H1 (cell line): ENCODE data around the gene P3H3. TPM values are rescaled to one million over a fixed set of nuclear protein-coding genes. Genes with fewer than 3 reads are reported as not detected.

Source experiments
- BCL11A ChIP-seq, 2 experiments: IDR thresholded peaks; one replicate each; pipeline ENCODE4 v1.6.1; 2011; ENCODE audit warnings: low read depth in 2 of 2, low read length in 2 of 2, mild to moderate bottlenecking in 2 of 2
- BRCA1 ChIP-seq: IDR thresholded peaks from 2 replicates; pipeline ENCODE4 v1.6.1; 2012; ENCODE audit warnings: low read depth, low read length, improper control_type of control experiment
- CBX8 ChIP-seq: fragments of 300-800, 300-1000 bp; sonication (generic); IDR thresholded peaks from 2 replicates; pipeline ENCODE4 v1.7.1; 2016; ENCODE audit warnings: low read depth, low read length, borderline replicate concordance
- CHD1 ChIP-seq: IDR thresholded peaks from 2 replicates; pipeline ENCODE4 v1.6.1; 2012; ENCODE audit warnings: low read depth, low read length, improper control_type of control experiment
- EGR1 ChIP-seq: IDR thresholded peaks from 2 replicates; pipeline ENCODE4 v1.6.1; 2011; ENCODE audit warnings: low read depth, low read length, borderline replicate concordance
- EP300 ChIP-seq, 2 experiments: IDR thresholded peaks; 1 replicate in 1 of 2; 2 replicates in 1 of 2; pipeline ENCODE4 v1.6.1; 2011 to 2012; ENCODE audit warnings: low read depth in 2 of 2, low read length in 2 of 2, mild to moderate bottlenecking in 2 of 2, borderline replicate concordance in 1 of 2, inconsistent platforms in 1 of 2, moderate library complexity in 1 of 2
- EZH2 ChIP-seq: fragments of 200-600 bp; sonication (generic); IDR thresholded peaks from 2 replicates; pipeline ENCODE4 v1.7.1; 2012; ENCODE audit warnings: low read depth, mild to moderate bottlenecking, moderate library complexity, low read length, inconsistent platforms; ENCODE audit not compliant: severe bottlenecking
- FOSL1 ChIP-seq: IDR thresholded peaks from 2 replicates; pipeline ENCODE4 v1.6.1; 2011; ENCODE audit warnings: mild to moderate bottlenecking, low read depth, low read length, moderate library complexity; ENCODE audit not compliant: insufficient read depth
- HDAC2 ChIP-seq, 2 experiments: fragments of 300-600 bp in 1 of 2; sonication (generic) in 1 of 2; IDR thresholded peaks; 2 replicates each; pipeline ENCODE4 v1.6.1; 2011 to 2012; ENCODE audit warnings: low read depth in 2 of 2, low read length in 2 of 2, mild to moderate bottlenecking in 2 of 2, moderate library complexity in 2 of 2, borderline replicate concordance in 1 of 2, inconsistent platforms in 1 of 2
- JUND ChIP-seq: IDR thresholded peaks from 2 replicates; pipeline ENCODE4 v1.6.1; 2011; ENCODE audit warnings: mild to moderate bottlenecking, improper control_type of control experiment, low read length
- MAFK ChIP-seq: IDR thresholded peaks from 2 replicates; pipeline ENCODE4 v1.6.1; 2012; ENCODE audit warnings: low read depth, mild to moderate bottlenecking, improper control_type of control experiment, low read length
- RAD21 ChIP-seq, 2 experiments: IDR thresholded peaks in 1 of 2; conservative IDR thresholded peaks in 1 of 2; 2 replicates each; pipeline ENCODE4 v1.6.1; 2011; ENCODE audit warnings: low read depth in 2 of 2, low read length in 2 of 2, improper control_type of control experiment in 1 of 2, inconsistent platforms in 1 of 2, mild to moderate bottlenecking in 1 of 2, moderate library complexity in 1 of 2
- RBBP5 ChIP-seq: IDR thresholded peaks from 2 replicates; pipeline ENCODE4 v1.7.1; 2012; ENCODE audit warnings: low read depth, mild to moderate bottlenecking, inconsistent platforms, low read length, moderate library complexity, borderline replicate concordance
- SIN3A ChIP-seq, 2 experiments: IDR thresholded peaks in 1 of 2; conservative IDR thresholded peaks in 1 of 2; 2 replicates each; pipeline ENCODE4 v1.6.1; 2011 to 2012; ENCODE audit warnings: low read length in 2 of 2, improper control_type of control experiment in 1 of 2, low read depth in 1 of 2, mild to moderate bottlenecking in 1 of 2
- SIX5 ChIP-seq: IDR thresholded peaks from 2 replicates; pipeline ENCODE4 v1.6.1; 2011; ENCODE audit warnings: mild to moderate bottlenecking, low read depth, low read length
- SP1 ChIP-seq: IDR thresholded peaks from 2 replicates; pipeline ENCODE4 v1.6.1; 2011; ENCODE audit warnings: low read depth, low read length
- SP2 ChIP-seq: IDR thresholded peaks from 2 replicates; pipeline ENCODE4 v1.6.1; 2012; ENCODE audit warnings: mild to moderate bottlenecking, low read length, inconsistent platforms
- SP4 ChIP-seq: IDR thresholded peaks from 2 replicates; pipeline ENCODE4 v1.6.1; 2012; ENCODE audit warnings: low read length, inconsistent platforms
- TAF1 ChIP-seq: IDR thresholded peaks from 2 replicates; pipeline ENCODE4 v1.6.1; 2011; ENCODE audit warnings: mild to moderate bottlenecking, low read depth, low read length
- TEAD4 ChIP-seq: IDR thresholded peaks from 2 replicates; pipeline ENCODE4 v1.6.1; 2012; ENCODE audit warnings: low read depth, low read length, inconsistent platforms, mixed read lengths
- YY1 ChIP-seq: IDR thresholded peaks from 2 replicates; pipeline ENCODE4 v1.6.1; 2011; ENCODE audit warnings: low read depth, mild to moderate bottlenecking, low read length
- ZNF274 ChIP-seq: IDR thresholded peaks from 2 replicates; pipeline ENCODE4 v1.7.0; 2012; ENCODE audit warnings: low read length, borderline replicate concordance; ENCODE audit errors: extremely low read depth
- polyA plus RNA-seq, 7 experiments: library from polyadenylated mRNA; depleted of rRNA in 3 of 7; stranded (reverse) in 5 of 7; unstranded in 2 of 7; fragments of >200 nt in 5 of 7; fragments of 200-250 nt in 2 of 7; gene quantifications; 1 replicate in 5 of 7; 2 replicates in 1 of 7; 4 replicates in 1 of 7; pipeline versions ENCODE4 v1.2.1 to v1.2.3, GENCODE V29; 2011 to 2013; ENCODE audit warnings: missing spikeins in 2 of 7, mixed read lengths in 2 of 7
- total RNA-seq: library from RNA; stranded (reverse); fragmentation: NEBNext Ultra II Directional; extraction: Animal tissue kit (Norgen Biotek cat#: 25700); gene quantifications from 2 replicates; pipeline ENCODE4 v1.2.1, GENCODE V29; 2021
- TF ChIP-seq, protein P1 (sequence below): IDR thresholded peaks from 2 replicates; pipeline ENCODE4 v1.6.1; 2012; ENCODE audit warnings: inconsistent platforms
- TF ChIP-seq, protein P2 (sequence below): IDR thresholded peaks from 2 replicates; pipeline ENCODE4 v1.6.1; 2011; ENCODE audit warnings: low read depth, mild to moderate bottlenecking, low read length; ENCODE audit not compliant: insufficient read depth

The P3H3 gene
- total and polyA plus RNA-seq, 2 of the 8 experiments (the other 6 are each of a cell fraction or from before 2014, with no cell fraction given): 22.9 to 43.5 TPM

DNA sequence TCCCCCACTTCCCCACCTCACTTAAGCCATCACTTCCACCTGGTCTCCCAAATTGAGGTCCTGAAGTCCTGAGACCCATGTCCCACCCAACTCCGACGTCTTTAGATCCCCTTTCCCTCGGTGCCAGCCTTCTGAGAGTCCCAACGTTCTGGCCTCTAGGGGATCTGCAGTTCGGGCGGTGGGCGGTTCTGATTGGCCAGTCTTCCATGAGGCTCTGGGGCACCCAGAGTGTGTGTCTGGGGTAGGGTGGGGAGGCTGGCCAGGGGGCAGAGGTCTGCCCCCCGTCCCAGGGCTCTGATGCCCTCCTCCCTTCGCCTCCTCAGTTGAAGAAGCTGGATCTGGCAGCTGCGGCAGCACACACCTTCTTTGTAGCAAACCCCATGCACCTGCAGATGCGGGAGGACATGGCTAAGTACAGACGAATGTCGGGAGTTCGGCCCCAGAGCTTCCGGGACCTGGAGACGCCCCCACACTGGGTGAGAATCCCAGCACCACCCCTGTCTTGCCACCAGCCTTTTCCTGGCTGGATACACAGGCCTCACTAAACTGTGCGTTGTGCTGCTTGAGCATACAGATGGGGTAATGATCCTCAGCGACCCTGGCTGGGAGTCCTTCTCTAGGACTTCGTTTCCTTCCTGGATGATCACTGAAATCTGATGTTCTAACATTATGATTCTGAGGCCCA, 1.5 kb downstream of the P3H3 start (continued):
- TF ChIP-seq, protein P1, sequence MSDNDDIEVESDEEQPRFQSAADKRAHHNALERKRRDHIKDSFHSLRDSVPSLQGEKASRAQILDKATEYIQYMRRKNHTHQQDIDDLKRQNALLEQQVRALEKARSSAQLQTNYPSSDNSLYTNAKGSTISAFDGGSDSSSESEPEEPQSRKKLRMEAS: no peak
- TF ChIP-seq SP1: no peak
- TF ChIP-seq, protein P2, sequence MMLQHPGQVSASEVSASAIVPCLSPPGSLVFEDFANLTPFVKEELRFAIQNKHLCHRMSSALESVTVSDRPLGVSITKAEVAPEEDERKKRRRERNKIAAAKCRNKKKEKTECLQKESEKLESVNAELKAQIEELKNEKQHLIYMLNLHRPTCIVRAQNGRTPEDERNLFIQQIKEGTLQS: no peak
- TF ChIP-seq EP300 (IDR thresholded peaks at IDR 0.05; ENCODE audit: borderline replicate concordance in 1 of 2, low read depth in 2 of 2, low read length in 2 of 2): no peak
- no peak for TF ChIP-seq ZNF274
- TF ChIP-seq HDAC2 (IDR thresholded peaks at IDR 0.05; ENCODE audit: borderline replicate concordance in 1 of 2, low read depth in 2 of 2, low read length in 2 of 2): peak in 1 of 2 experiments; percentile 78; a peak in 1 of 4 replicates
- no peak for TF ChIP-seq RAD21 (IDR thresholded peaks at IDR 0.05 in 1 of 2, conservative IDR thresholded peaks at IDR 0.05 in 1 of 2; ENCODE audit: low read depth in 2 of 2, low read length in 2 of 2)
- TF ChIP-seq FOSL1: no peak
- TF ChIP-seq SP4: no peak
- TF ChIP-seq TEAD4: no peak
- no peak for TF ChIP-seq BCL11A (IDR thresholded peaks at IDR 0.05; ENCODE audit: low read depth in 2 of 2, low read length in 2 of 2)
- no peak for TF ChIP-seq EZH2
- TF ChIP-seq TAF1: no peak
- no peak for TF ChIP-seq RBBP5
- TF ChIP-seq SIX5: no peak
- TF ChIP-seq EGR1: 0 out of 2 replicates have a peak, but pooled peaks have one; percentile 13
- no peak for TF ChIP-seq MAFK
- TF ChIP-seq CHD1: no peak
- TF ChIP-seq SP2: no peak
- TF ChIP-seq JUND: no peak
- TF ChIP-seq BRCA1: no peak
- no peak for TF ChIP-seq SIN3A (conservative IDR thresholded peaks at IDR 0.05 in 1 of 2, IDR thresholded peaks at IDR 0.05 in 1 of 2; ENCODE audit: low read depth in 1 of 2, low read length in 2 of 2)
- TF ChIP-seq CBX8: no peak
- TF ChIP-seq YY1: no peak
